CD4-positive, alpha-beta memory T cell (primary cell): ENCODE measurements around the gene NUP35. TPM values are rescaled to one million over a fixed set of nuclear protein-coding genes. Genes with fewer than 3 reads are reported as not detected.
A peak's percentile ranks its signal among the peaks of the same experiment; 100 is the strongest.

ENCODE experiments used
- CTCF ChIA-PET: fragments of 350-600 bp; sonication (Branson Sonifier 250); formaldehyde crosslinking; loops from one replicate; lab custom pipeline; 2021; ENCODE audit warnings: inconsistent platforms; ENCODE audit not compliant: partially characterized antibody; lab: Charles Lee
- POLR2A ChIA-PET: fragments of 350-600 bp; sonication (Branson Sonifier 250); formaldehyde crosslinking; loops from one replicate; lab custom pipeline; 2021; ENCODE audit not compliant: partially characterized antibody; lab: Charles Lee
- DNase-seq, 5 donors: peaks; one replicate each; pipeline versions ENCODE4 v3.0.0 to v3.0.0-alpha.2; 2020 to 2022; ENCODE audit warnings: mixed read lengths in 1 of 5
- H3K27ac ChIP-seq: one replicate; pipeline ENCODE4 v1.7.0; 2013; ENCODE audit warnings: low read depth, low read length
- H3K27me3 ChIP-seq: 2 replicates; pipeline ENCODE4 v1.7.0; 2013; ENCODE audit warnings: mild to moderate bottlenecking, low read length, moderate library complexity; ENCODE audit not compliant: insufficient read depth
- H3K36me3 ChIP-seq: 2 replicates; pipeline ENCODE4 v1.7.0; 2013; ENCODE audit warnings: mild to moderate bottlenecking, low read length, moderate library complexity; ENCODE audit not compliant: insufficient read depth
- H3K4me1 ChIP-seq: 2 replicates; pipeline ENCODE4 v1.7.0; 2013; ENCODE audit warnings: mild to moderate bottlenecking, low read length, moderate library complexity; ENCODE audit not compliant: insufficient read depth
- H3K4me3 ChIP-seq, 2 donors: one replicate each; pipeline ENCODE4 v1.7.0; 2013; ENCODE audit warnings: low read length in 2 of 2, mild to moderate bottlenecking in 1 of 2
- H3K9me3 ChIP-seq, 2 donors: one replicate each; pipeline ENCODE4 v1.7.0; 2013; ENCODE audit warnings: low read length in 2 of 2, control low read depth in 1 of 2; ENCODE audit not compliant: control insufficient read depth in 1 of 2
- H3K27ac Mint-ChIP-seq, 7 donors: one replicate each; pipeline ENCODE4 v1.8.0; 2020 to 2021; ENCODE audit warnings: mixed read lengths in 7 of 7, mild to moderate bottlenecking in 6 of 7, inconsistent platforms in 3 of 7, moderate library complexity in 3 of 7
- H3K27me3 Mint-ChIP-seq, 2 donors: one replicate each; pipeline ENCODE4 v1.8.0; 2020 to 2021; ENCODE audit warnings: mixed read lengths in 2 of 2
- H3K36me3 Mint-ChIP-seq, 2 donors: one replicate each; pipeline ENCODE4 v1.8.0; 2020 to 2021; ENCODE audit warnings: mixed read lengths in 2 of 2, inconsistent platforms in 1 of 2, mild to moderate bottlenecking in 1 of 2
- H3K4me1 Mint-ChIP-seq, 4 donors: one replicate each; pipeline ENCODE4 v1.8.0; 2020 to 2021; ENCODE audit warnings: mixed read lengths in 4 of 4, mild to moderate bottlenecking in 1 of 4
- H3K4me3 Mint-ChIP-seq, 8 donors: one replicate each; pipeline ENCODE4 v1.8.0; 2020 to 2021; ENCODE audit warnings: mixed read lengths in 8 of 8, mild to moderate bottlenecking in 7 of 8, moderate library complexity in 6 of 8, inconsistent platforms in 3 of 8
- H3K9me3 Mint-ChIP-seq, 8 donors: one replicate each; pipeline ENCODE4 v1.8.0; 2020 to 2021; ENCODE audit warnings: mixed read lengths in 8 of 8, mild to moderate bottlenecking in 5 of 8, inconsistent platforms in 3 of 8, moderate library complexity in 1 of 8
- intact Hi-C: fragments of 100-400 bp; cut with micrococcal nuclease; formaldehyde crosslinking; loops from one replicate; pipeline ENCODE4 v1.15.1; 2023
- polyA plus RNA-seq, 2 donors: library from polyadenylated mRNA; unstranded; fragments of 300-500 nt; fragmentation: Illumina TruSeq; gene quantifications; one replicate each; pipeline ENCODE4 v1.2.3, GENCODE V29; 2021
- total RNA-seq, 2 experiments: library from RNA; stranded (reverse); gene quantifications; one replicate each; pipeline ENCODE4 v1.2.3, GENCODE V29; 2021

NUP35 gene, protein sequence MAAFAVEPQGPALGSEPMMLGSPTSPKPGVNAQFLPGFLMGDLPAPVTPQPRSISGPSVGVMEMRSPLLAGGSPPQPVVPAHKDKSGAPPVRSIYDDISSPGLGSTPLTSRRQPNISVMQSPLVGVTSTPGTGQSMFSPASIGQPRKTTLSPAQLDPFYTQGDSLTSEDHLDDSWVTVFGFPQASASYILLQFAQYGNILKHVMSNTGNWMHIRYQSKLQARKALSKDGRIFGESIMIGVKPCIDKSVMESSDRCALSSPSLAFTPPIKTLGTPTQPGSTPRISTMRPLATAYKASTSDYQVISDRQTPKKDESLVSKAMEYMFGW
- total RNA-seq (10 to 100 TPM; 15.9 to 24.0 TPM), polyA plus RNA-seq (1 to 10 TPM; 5.1 to 8.7 TPM)

DNA sequence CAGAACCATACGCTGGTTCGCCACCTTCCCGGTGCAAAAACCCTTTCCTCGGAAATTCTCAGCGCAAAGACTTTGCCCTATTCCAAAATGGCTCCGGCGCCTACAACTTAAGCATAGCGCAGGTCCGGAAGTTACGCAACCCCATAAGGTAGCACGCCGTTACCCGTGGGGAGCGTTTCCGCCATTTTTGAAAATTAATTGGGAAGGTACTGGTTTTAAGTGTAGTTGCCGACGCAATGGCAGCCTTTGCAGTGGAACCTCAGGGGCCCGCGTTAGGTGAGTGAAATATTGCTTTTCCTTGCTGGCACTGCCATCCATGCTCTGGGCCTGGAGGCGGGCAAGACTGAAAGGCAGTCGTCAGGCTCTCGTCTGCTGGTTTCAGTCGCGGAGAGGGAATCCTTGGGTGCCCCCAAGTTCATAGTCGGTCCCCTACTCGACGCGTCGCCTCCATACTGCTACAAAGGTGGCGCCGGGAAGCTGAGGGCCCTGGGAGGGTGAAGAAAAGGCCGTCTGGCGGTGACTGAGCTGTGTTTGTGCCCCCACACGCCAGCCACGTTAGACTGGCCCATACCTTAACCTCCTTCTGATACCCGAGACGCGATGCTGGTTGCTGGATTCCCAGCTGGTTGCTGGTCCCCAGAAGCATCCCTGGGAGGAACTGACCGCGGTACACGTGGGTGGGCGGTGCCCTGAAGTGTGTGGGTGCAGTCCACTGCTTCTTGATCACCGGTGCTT is at the start of gene NUP35:
Gene NUP35, plus strand, starts transcription at position 222 of the 735 bp plus-strand sequence. Its CDS starts 15 bp downstream, at position 237.
- H3K27ac Mint-ChIP-seq, result peak within 1 kb of the TSS; percentile 97 to 98 (median 98)
- Histone ChIP-seq H3K27ac (peak within 1 kb of the TSS; percentile 73), H3K4me3 (peak within 1 kb of the TSS; percentile 85 to 94), H3K4me1 (peaks cover 24% of the 10 kb centered on the region), H3K9me3 (no peaks in the 10 kb centered on the region), H3K36me3 (peaks cover 5% of the 10 kb centered on the region), H3K27me3 (no peaks in the 10 kb centered on the region)
- ChIA-PET POLR2A (interaction anchor here (0.9 to 2.3 kb wide), 4 partner anchors 45 to 87 kb away, joined by 3 to 11 read pairs (median 6); partner anchors contain the start of genes DUSP19 and NCKAP1), CTCF (interaction anchor here (0.9 to 1.3 kb wide), 3 partner anchors 46 to 87 kb away, joined by 3 to 4 read pairs (median 3); partner anchors contain the start of gene DUSP19)
- H3K4me1 Mint-ChIP-seq, result peaks cover 18 to 36% (median 31%) of the 10 kb centered on the region in 4 donors
- H3K9me3 Mint-ChIP-seq, result peaks cover 0 to under 1% (median 0%) of the 10 kb centered on the region in 8 donors
- peaks cover 6% of the 10 kb centered on the region in 2 donors for H3K27me3 Mint-ChIP-seq
- H3K4me3 Mint-ChIP-seq, result peak within 1 kb of the TSS; percentile 93 to 98 (median 96)
- H3K36me3 Mint-ChIP-seq, result peaks cover 6 to 16% of the 10 kb centered on the region in 2 donors
- intact Hi-C loops, result loop anchor here (1.0 kb wide), 3 partner anchors 46 to 408 kb away; partner anchors contain the start of genes DNAJC10, DUSP19 and NCKAP1
- peak; percentile 85 to 87 (median 87) for DNase-seq

DNA sequence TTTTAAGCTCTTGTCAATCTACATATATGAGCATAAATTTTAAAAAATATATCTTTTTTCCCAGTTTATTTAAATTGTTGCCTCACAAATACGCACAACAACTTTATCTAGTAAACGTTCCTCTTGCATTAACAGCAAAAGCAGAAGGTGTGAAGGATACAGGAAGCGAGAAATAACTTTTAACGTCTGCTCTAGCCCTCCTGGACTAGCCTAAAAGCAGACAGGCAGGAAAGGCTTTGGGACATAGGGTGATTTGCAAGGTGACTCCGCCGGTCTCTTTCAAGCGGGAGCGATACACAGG is 46.1 kb upstream of the NUP35 start:
- H3K9me3 Mint-ChIP-seq, result no peaks in the 10 kb centered on the region
- ChIA-PET POLR2A (interaction anchor here (1.0 to 1.8 kb wide), 3 partner anchors 41 to 47 kb away, joined by 3 to 6 read pairs (median 5); no protein-coding TSS in a partner anchor), CTCF (interaction anchor here (1.4 to 2.0 kb wide), 3 partner anchors 9 to 98 kb away, joined by 3 to 8 read pairs (median 4); no protein-coding TSS in a partner anchor)
- H3K4me3 ChIP-seq, result peak overlapping the region; percentile 75 to 88
- peak overlapping the region; percentile 41 for H3K27ac ChIP-seq
- H3K27ac Mint-ChIP-seq, result peak overlapping the region; percentile 30 to 94 (median 86)
- no peaks in the 10 kb centered on the region for H3K36me3 ChIP-seq
- H3K4me3 Mint-ChIP-seq, result peak overlapping the region; percentile 94 to 98 (median 95)
- H3K9me3 ChIP-seq, result no peaks in the 10 kb centered on the region
- no peak for DNase-seq
- H3K4me1 ChIP-seq, result peaks cover 11% of the 10 kb centered on the region
- peaks cover 0 to 10% of the 10 kb centered on the region in 2 donors for H3K36me3 Mint-ChIP-seq
- H3K4me1 Mint-ChIP-seq, result peaks cover 4 to 16% (median 8%) of the 10 kb centered on the region in 4 donors
- no peaks in the 10 kb centered on the region for H3K27me3 ChIP-seq
- H3K27me3 Mint-ChIP-seq, result no peaks in the 10 kb centered on the region
- intact Hi-C loops, result loop anchor here (1.0 kb wide), 2 partner anchors 40 to 46 kb away; partner anchors contain the start of genes NCKAP1 and NUP35

DNA sequence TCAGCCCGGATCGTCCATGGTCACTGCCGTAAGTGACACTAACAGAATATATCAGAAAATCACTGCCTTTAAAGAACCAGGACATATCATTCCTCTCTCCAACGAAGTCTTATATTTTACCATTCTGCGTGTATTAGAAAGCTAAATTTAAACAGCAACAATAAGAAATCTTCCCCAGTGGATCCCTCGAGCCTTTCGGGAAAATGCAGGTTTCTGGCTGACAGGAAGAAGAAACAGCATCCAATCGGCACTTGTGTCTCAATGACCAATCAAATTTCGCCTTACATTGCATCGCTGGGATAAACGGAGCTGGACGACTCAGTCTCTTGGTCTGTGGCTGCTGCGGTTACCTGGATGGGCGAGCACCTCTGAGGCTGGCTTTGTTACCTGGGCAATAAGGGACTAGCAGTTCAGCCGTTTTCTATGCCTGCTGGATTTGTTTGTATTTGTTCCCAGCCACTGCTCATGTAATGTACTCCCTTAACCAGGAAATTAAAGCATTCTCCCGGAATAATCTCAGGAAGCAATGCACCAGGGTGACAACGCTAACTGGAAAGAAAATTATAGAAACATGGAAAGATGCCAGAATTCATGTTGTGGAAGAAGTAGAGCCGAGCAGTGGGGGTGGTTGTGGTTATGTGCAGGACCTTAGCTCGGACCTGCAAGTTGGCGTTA is 45.6 kb upstream of the NUP35 start, which contains the start of gene DUSP19:
Gene DUSP19, plus strand, starts transcription at position 284 of the 675 bp plus-strand sequence. Its CDS starts 187 bp downstream, at position 471.
- H3K4me1 Mint-ChIP-seq, result peaks cover 4 to 16% (median 8%) of the 10 kb centered on the region in 4 donors
- no peaks in the 10 kb centered on the region for H3K9me3 ChIP-seq
- DNase-seq, result peak; percentile 75 to 84 (median 78)
- peaks cover 0 to 10% of the 10 kb centered on the region in 2 donors for H3K36me3 Mint-ChIP-seq
- H3K4me3 ChIP-seq, result peak within 1 kb of the TSS; percentile 75 to 88
- H3K27ac ChIP-seq, result peak within 1 kb of the TSS; percentile 41
- H3K4me3 Mint-ChIP-seq, result peak within 1 kb of the TSS; percentile 94 to 98 (median 95)
- no peaks in the 10 kb centered on the region for H3K27me3 Mint-ChIP-seq
- peaks cover 11% of the 10 kb centered on the region for H3K4me1 ChIP-seq
- intact Hi-C loops, result loop anchor here (1.0 kb wide), 2 partner anchors 40 to 46 kb away; partner anchors contain the start of genes NCKAP1 and NUP35
- no peaks in the 10 kb centered on the region for H3K27me3 ChIP-seq
- H3K27ac Mint-ChIP-seq, result peak within 1 kb of the TSS; percentile 80 to 94 (median 88)
- H3K36me3 ChIP-seq, result no peaks in the 10 kb centered on the region
- ChIA-PET POLR2A (interaction anchor here (1.0 to 1.8 kb wide), 5 partner anchors 41 to 363 kb away, joined by 3 to 6 read pairs (median 5); partner anchors contain the start of gene NUP35), CTCF (interaction anchor here (1.4 to 2.0 kb wide), 3 partner anchors 10 to 98 kb away, joined by 3 to 8 read pairs (median 4); no protein-coding TSS in a partner anchor)
- H3K9me3 Mint-ChIP-seq, result no peaks in the 10 kb centered on the region

DNA sequence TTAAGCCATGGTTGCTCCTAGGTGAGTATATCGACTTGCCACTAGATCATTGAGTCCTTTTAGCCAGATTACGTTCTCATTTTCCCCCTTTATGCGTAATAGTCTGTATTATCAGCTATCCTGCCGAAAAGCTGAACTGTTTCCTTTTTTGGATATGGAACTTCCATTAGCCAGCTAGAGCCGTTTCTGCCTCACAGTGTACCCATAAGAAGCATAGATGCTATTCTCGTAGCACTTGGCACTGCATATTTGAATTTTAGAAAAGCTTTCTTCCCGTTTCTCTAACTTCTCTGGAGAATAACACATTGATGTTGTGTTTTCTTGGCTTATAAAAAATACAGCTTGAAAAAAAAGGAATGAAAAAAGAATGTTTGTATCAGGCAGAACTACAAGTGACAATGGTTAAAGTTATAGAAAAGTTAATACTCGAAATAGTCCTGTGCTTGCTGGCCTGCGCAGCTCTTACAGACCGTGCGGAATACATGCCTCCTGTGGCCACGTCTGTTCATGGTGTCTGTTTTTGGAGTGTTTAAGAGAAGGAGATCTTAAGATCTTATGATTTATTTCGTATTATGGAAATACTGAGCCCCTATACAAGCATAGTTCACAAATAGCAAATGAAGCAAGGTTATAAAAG is 45.0 kb upstream of the NUP35 start:
- no peaks in the 10 kb centered on the region for H3K27me3 Mint-ChIP-seq
- ChIA-PET POLR2A (interaction anchor here (1.0 to 1.8 kb wide), 5 partner anchors 42 to 364 kb away, joined by 3 to 6 read pairs (median 5); partner anchors contain the start of gene NUP35), CTCF (interaction anchor here (1.0 to 2.0 kb wide), 4 partner anchors 8 to 99 kb away, joined by 3 to 8 read pairs (median 4); no protein-coding TSS in a partner anchor)
- peaks cover 0 to 10% of the 10 kb centered on the region in 2 donors for H3K36me3 Mint-ChIP-seq
- Histone ChIP-seq H3K4me1 (peaks cover 11% of the 10 kb centered on the region), H3K9me3 (no peaks in the 10 kb centered on the region), H3K36me3 (no peaks in the 10 kb centered on the region), H3K4me3 (peak overlapping the region; percentile 75 to 88), H3K27ac (peak overlapping the region; percentile 41), H3K27me3 (no peaks in the 10 kb centered on the region)
- H3K4me1 Mint-ChIP-seq, result peaks cover 4 to 16% (median 8%) of the 10 kb centered on the region in 4 donors
- peak overlapping the region; percentile 94 to 98 (median 95) for H3K4me3 Mint-ChIP-seq
- no peak for DNase-seq
- H3K27ac Mint-ChIP-seq, result peak overlapping the region in 6 of 7 donors; percentile 80 to 94 (median 88)
- intact Hi-C loops, result no loop called here
- H3K9me3 Mint-ChIP-seq, result no peaks in the 10 kb centered on the region

DNA sequence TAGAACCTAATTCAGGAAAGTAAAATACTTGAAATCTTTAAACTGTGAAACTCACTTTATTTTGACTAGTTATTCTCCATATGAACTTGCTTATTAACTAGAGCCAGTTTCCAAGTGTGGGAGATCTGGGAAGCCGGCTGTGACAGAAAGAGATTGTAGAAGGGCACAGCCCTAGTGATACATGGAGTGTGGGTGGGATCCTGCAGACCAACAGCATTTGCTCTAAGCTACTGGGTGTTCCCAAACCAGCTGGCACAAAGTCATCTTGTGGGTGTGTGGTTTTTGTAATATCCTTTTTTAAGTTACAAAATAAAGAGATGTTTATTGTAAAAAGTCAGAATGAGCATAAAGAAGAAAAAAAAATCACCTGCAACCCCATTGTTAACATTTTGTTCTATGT is 42.3 kb upstream of the NUP35 start:
- H3K9me3 Mint-ChIP-seq, result no peaks in the 10 kb centered on the region

DNA sequence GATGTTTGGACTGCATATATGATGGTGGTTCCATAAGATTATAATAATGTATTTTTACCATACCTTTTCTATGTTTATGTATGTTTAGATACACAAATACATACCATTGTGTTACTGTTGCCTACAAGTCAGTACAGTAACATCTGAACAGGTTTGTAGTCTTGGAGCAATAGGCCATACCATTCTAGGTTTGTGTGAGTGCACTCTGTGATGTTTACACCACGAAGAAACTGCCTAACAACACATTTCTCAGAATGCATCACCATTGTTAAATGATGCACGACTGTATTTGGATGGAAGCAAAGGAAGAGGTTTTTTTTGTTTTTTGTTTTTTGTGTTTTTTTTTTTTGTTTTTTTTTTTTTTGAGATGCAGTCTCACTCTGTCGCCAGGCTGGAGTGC is 36.2 kb upstream of the NUP35 start:
- Histone ChIP-seq H3K27ac (no peak overlapping the region), H3K4me3 (no peak overlapping the region), H3K9me3 (no peaks in the 10 kb centered on the region), H3K27me3 (no peaks in the 10 kb centered on the region), H3K36me3 (no peaks in the 10 kb centered on the region), H3K4me1 (no peaks in the 10 kb centered on the region)
- Mint-ChIP-seq H3K4me3 (no peak overlapping the region), H3K9me3 (no peaks in the 10 kb centered on the region), H3K27me3 (no peaks in the 10 kb centered on the region), H3K36me3 (peaks cover 0 to 2% of the 10 kb centered on the region in 2 donors), H3K4me1 (no peaks in the 10 kb centered on the region), H3K27ac (no peak overlapping the region)
- ChIA-PET POLR2A (no interaction called here), CTCF (no interaction called here)
- DNase-seq, result no peak
- intact Hi-C loops, result no loop called here

More for the DNA sequence above, 42.3 kb upstream of the NUP35 start:
- Histone ChIP-seq H3K36me3 (no peaks in the 10 kb centered on the region), H3K9me3 (no peaks in the 10 kb centered on the region), H3K27me3 (no peaks in the 10 kb centered on the region), H3K4me3 (no peak overlapping the region), H3K4me1 (peaks cover 11% of the 10 kb centered on the region), H3K27ac (no peak overlapping the region)
- Mint-ChIP-seq H3K27ac (no peak overlapping the region), H3K4me3 (no peak overlapping the region), H3K27me3 (no peaks in the 10 kb centered on the region), H3K36me3 (peaks cover 0 to 10% of the 10 kb centered on the region in 2 donors), H3K4me1 (peaks cover 4 to 16% (median 8%) of the 10 kb centered on the region in 4 donors)
- no peak for DNase-seq
- intact Hi-C loops, result no loop called here
- ChIA-PET POLR2A (no interaction called here), CTCF (no interaction called here)
